HG03571 (cell line): ENCODE data around the gene OR10P1.
"Not testable (repeated sequence)": the region's sequence is repeated elsewhere in the genome, so short reads cannot be mapped to it uniquely, and the experiment has no call there.

Experiments used
- ATAC-seq: cut with Tn5 transposase; IDR thresholded peaks from one replicate; pipeline ENCODE4 v1.9.1; 2021; ENCODE audit not compliant: unreplicated experiment

Gene OR10P1

DNA sequence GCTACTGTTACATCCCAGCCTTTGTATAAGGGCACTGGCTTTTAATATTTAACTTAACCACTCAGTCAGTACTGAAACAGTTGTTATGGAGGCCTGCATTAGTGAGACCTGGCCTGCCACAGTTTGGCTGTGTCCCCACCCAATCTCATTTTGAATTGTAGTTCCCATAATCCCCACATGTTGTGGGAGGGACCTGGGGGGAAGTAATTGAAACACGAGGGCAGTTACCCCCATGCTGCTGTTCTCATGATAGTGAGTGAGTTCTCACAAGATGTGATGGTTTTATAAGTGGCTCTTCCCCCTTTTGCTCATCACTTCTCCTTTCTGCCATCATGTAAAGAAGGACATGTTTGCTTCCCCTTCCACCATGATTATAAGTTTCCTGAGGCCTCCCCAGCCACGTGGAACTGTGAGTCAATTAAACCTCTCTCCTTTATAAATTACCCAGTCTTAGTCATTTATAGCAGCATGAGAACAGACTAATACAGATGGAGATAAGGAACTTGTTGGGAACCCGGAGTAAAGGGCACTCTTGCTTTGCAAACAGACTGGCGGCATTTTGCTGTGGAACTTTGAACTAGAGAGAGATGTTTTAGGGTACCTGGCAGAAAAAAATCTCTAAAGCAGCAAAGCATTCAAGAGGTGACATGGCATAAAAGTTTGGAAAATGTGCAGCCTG, 14.1 kb downstream of the OR10P1 start:
- ATAC-seq = not testable (repeated sequence)

DNA sequence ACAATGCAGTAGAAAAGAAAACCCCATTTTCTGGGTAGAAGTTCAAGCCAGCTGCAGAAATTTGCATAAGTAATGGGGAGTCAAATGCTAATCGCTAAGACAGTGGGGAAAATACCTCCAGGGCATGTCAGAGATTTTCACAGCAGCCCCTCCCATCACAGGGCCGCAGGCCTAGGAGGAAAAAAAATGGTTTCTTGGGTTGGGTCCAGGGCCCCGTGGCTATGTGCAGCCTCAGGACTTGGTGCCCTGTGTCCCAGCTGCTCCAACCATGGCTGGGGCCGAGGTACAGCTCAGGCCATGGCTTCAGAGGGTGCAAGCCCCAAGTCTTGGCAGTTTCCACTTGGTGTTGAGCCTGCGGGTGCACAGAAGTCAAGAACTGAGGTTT, 14.6 kb downstream of the OR10P1 start:
- no peak for ATAC-seq

DNA sequence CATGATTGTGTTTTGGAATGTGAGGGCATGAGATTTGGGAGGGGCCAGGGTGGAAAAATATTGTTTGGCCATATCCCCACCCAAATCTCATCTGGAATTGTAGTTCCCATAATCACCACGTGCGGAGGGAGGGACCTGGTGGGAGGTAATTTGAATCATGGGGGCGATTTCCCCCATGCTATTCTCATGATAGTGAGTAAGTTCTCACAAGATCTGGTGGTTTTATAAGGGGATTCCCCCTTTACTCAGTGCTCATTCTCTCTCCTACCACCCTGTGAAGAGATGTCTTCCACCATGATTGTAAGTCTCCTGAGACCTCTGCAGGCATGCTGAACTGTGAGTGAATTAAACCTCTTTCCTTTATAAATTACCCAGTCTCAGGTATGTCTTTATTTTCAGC, 15.7 kb downstream of the OR10P1 start:
- no peak for ATAC-seq

DNA sequence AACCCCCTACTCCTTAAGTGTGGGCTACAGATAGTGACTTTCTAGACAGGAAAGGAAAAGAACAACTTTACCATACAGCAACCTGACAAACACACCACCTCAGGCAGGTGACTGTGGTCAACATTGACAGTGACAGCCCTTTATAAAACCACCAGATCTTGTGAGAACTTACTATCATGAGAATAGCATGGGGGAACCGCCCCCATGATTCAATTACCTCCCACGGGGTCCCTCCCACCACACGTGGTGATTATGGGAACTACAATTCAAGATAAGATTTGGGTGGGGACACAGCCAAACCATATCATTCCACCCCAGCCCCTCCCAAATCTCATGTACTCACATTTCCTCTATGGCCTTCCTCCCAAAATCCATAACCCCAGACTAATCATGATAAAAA, 16.3 kb downstream of the OR10P1 start:
- no peak for ATAC-seq

DNA sequence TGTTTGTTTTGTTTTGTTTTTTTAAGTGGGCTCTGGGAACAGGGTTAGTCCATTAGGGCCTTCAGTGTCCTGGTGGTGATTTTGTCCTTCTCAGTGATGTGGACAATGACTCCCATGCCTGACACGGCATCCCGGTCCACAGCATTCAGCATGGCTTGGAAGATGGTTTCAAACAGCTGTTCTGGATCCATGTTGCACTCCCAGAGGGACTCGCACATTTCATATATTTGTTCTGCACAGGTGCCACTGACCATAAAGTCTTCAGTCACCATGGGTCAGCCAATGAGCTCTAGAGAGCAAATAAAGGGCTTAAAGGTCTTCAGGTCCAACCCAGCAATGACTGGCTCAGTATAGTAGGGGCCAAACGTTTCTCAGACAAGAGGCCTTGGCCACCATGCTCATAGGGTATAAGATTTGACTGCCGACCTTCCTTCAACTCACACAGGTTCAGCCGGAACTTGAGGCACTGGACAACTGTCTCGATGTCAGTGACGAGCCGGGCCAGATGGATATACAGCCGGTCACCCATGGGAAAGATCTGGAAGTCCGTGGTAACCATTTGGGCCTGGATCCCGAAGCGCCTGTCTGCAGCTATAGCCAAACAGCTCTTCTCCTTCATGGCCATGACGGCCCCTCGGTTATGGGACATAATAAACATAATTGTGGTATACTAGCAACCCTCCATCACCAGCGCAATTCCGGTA, 18.0 kb downstream of the OR10P1 start:
- no peak for ATAC-seq

DNA sequence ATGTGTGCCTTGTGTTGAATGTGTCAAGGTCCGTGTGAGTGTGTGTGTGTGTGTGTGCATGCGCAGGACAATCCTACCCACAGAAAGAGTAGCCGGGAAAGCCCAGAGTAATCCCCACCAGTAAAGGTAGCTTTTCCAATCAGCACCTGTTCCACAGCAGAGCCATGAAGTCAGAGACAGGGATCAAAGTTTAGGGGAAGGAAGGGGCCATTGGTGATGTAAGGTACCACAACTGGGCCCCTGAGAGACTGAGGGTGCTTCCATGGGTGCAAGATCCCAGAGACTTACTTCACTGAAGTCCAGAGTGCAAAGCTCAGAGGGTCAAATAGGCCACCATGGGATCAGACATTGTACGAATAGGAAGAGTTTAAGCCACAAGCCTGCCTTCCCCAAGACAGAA, 20.5 kb downstream of the OR10P1 start:
- ATAC-seq = no peak

DNA sequence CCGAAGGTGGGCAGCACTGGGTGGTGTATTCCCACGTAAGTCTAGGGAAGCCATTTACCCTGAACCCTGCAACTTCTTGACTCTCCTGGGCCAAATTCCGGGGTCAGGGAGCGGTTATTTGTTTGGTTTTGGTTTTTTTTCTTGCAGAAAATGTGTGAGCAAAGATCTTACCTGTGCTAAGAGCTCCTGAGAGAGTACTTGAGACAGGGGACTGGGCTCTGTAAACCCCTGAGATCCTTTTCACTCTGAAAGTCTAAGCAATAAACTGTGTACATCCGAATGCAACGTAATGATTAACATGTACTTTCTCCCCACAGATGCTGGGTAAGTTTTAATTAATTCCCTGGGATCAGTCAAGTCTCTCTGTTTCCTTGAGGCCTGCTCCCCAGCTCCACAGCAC, 21.5 kb downstream of the OR10P1 start:
- ATAC-seq = no peak

DNA sequence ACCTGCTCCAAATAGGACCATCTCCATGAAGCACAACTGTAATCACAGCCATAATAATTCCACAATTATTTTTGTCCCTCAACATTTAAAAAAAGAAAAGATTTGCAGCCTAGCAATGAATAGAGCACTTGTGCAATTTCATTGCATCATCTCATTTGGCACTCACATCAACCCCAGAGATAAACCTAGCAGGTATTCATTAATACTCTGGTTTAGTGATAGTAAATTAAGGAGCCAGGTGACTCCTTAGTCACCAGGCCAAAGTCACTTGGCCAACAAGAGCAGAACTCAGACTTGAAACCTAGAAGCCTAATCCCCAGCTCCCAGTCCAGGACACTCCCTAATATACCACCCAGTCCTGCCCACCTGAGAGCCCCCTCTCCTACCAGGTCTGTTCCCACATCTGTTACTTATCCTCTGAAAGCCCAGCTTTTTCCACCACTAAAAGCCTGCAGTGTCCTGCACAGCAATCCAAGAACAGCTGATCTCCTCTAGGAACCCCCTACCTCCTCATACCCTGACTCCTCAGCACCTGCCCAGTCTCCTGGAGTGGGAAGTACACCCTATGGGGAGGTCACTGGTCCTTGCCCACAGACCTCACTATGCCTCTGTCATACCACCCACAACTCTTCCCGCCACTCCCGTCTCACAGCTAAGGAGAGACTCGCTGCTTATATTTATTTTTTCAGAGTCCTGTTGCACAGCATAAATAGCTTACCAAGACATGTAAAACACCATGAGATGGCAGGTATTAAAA, 22.1 kb downstream of the OR10P1 start:
- no peak for ATAC-seq

DNA sequence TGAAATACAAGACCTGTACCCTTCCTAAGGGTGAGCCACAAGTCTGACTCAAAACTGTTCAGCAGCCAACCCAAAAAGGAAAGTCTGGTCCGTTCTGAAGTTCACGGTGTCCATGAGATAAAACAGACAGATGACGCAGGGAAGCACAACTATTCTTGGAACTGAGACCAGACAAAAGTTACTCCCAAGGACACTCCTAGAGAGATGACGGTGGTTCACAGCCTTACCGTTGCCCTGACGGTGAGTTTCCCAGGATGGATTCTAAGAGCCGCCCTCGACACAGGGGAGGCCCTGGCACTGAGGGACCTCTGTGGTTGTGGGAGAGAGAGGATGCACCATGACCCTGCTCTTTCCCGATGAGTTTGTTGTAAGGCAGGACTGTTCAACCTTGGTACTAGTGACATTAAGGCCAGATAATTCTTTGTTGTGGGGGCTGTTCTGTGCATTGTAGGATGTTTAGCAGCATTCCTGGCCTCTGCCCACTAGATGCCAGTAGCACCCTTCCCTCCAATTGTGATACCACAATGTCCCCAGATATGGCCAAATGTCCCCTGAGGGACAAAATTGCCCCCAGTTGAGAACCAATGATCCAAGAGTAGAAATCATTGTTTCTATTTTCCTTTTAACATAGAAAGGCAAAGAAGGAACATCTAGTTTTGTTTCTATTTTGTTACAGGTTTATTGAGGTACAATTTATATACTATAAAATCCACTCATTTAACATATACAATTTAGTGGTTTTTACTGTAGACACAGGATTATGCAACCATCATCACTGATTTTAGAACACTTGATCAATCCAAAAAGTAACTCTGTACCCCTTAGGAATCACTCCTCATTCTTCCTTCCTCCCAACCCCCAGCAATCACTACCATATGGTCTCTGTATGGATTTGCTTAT, 23.0 kb downstream of the OR10P1 start:
- ATAC-seq = no peak

DNA sequence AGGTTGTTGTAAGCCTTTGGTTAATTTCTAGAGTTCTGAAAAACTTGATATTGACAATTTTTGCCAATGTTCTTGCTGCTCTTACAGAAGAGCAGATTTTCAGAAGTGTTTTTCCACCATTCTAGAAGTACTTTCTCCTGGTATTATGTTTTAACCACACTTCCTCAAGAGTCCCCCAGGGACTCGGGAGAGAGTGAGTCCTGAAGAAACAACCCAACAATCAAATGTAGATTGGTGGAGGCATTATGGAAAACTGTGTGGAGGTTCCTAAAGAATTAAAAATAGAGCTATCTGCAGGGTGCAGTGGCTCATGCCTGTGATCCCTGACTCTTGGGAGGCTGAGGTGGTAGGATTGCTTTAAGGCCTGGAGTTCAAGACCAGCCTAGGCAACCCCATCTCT, 26.7 kb downstream of the OR10P1 start:
- no peak for ATAC-seq

DNA sequence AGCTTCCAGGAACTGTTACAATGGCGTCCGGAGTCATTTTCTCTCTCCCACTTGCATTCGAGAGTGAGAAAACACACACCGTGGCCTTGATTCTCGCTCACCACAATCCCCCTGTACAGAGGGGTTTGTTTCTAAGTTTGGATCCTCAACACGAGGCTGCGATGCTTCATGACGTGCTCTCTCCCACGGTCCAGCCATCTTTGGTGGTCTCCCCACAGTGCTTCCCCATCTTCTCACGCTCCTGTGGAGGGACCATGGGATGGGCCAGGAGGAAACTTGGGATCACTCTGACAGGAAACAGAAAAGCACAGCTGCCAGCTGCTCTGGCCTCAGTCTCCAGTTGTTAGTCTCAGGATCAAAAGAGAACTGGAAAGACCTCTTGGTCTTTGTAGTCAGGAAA, 28.1 kb downstream of the OR10P1 start:
- ATAC-seq = no peak

DNA sequence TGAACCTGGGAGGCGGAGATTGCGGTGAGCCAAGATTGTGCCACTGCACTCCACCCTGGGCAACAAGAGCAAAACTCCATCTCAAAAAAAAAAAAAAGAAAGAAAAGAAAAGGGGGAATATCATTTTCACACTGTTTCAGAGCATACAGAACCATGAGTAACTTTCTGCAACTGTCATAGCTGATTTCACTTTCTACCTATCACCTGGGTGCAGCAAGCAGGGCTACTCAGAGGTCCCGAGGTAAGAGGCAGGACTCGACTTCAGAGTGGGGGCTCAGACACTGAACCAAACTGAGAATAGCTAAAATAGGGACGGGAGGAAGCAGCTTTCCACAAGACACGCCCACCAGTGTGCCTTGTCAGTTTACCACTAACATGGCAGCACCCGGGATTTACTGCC, 29.8 kb downstream of the OR10P1 start:
- no peak for ATAC-seq

DNA sequence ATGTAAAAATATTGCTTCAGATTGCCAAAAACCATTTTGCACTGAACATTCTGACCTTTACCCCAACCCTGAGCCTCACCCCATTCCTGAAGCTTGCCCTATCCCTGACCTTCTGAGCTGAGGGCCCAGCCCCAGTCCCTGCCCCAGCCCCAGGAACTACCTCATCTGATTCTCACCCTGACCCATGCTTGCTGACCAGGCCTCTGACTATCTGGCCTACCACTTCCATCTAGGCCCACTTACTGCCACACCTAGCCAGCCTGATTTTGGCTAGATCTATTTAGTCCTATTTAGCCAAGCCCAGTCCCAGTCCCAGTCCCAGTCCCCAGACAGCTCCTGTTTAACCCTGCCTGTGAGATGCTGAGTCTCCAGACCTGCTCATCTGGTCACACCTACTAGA, 33.6 kb downstream of the OR10P1 start:
- no peak for ATAC-seq

DNA sequence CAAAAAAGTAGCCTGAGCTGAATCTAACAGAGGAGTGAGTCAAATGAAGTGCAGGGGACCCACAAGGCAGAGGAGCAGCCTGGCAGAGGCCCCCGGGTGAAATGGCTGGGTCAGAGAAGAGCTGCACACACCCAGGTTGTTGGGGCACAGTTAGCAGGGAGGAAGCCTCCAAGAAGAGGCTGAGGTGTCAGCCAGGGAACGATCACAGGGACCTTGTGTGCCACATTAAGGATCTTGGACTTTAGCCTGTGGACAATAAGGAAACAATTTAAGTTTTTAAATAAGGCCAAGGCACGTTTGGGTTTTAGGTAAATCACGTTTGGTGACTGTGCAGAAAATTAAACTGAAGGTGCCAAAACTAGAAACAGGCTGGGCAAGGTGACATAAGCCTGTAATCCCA, 35.1 kb downstream of the OR10P1 start:
- ATAC-seq = no peak

DNA sequence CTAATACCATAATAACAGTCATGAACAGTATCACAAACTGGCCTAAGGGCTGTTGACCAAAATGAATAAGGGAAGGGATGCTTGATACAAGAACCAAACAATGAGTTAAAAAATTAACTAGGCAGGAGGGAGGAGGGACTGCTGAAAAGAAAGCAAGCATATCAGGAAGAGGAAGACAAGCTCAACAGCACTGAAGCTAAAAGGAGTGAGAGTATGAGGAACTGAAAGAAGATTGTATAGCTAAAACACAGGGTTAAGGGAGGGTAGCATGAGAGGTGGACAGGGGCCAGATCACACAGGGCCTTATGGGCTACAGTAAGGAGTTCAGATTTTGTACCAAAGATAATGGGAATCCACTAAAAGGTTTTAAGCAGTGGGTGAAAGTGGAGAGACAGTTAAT, 36.9 kb downstream of the OR10P1 start:
- ATAC-seq = peak; percentile 99

DNA sequence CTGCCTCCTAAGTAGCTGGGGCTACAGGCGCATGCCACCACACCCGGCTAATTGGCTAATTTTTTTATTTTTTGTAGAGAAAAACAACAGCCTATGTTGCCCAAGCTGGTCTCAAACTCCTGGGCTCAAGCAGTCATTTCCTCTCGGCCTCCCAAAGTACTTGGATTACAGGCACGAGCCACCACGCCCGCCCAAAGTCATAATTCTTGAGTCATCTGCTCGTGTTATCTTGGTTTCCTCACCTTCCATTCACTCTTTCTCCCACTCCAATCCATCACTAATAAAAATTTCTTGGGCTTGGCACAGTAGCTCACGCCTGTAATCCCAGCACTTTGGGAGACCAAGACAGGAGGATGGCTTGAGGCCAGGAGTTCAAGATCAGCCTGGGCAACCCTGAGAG, 39.0 kb downstream of the OR10P1 start:
- ATAC-seq = no peak

DNA sequence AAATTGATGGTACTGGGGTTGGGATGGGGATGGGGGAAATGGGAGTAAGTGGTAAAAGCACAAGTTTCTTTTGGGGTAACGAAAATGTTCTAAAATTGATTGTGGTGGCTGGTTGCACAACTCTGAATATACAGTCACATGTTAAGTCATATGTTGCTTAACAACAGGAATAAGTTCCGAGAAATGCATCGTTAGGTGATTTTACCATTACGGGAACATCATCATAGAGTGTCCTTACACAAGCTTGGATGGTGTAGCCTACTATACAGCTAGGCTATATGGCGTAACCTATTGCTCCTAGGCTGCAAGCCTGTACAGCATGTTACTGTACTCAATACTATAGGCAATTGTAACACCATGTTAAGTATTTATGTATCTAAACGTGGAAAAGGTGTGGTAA, 40.0 kb downstream of the OR10P1 start:
- ATAC-seq = no peak

DNA sequence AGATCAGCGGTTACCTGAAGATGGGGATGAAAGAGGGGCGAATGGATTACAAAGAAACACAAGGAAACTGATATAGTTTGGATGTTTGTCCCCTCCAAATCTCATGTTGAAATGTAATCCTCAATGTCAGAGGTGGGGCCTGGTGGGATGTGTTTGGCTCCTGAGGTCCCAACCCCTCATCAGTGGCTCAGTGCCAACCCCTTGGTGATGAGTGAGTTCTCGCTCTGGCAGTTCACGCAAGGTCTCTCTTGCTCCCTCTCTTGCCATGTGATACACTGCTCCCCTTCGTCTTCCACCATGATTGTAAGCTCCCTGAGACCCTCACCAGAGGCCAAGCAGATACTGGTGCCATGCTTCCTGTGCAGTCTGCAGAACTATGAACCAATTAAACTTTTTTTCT, 43.0 kb downstream of the OR10P1 start:
- ATAC-seq = no peak

DNA sequence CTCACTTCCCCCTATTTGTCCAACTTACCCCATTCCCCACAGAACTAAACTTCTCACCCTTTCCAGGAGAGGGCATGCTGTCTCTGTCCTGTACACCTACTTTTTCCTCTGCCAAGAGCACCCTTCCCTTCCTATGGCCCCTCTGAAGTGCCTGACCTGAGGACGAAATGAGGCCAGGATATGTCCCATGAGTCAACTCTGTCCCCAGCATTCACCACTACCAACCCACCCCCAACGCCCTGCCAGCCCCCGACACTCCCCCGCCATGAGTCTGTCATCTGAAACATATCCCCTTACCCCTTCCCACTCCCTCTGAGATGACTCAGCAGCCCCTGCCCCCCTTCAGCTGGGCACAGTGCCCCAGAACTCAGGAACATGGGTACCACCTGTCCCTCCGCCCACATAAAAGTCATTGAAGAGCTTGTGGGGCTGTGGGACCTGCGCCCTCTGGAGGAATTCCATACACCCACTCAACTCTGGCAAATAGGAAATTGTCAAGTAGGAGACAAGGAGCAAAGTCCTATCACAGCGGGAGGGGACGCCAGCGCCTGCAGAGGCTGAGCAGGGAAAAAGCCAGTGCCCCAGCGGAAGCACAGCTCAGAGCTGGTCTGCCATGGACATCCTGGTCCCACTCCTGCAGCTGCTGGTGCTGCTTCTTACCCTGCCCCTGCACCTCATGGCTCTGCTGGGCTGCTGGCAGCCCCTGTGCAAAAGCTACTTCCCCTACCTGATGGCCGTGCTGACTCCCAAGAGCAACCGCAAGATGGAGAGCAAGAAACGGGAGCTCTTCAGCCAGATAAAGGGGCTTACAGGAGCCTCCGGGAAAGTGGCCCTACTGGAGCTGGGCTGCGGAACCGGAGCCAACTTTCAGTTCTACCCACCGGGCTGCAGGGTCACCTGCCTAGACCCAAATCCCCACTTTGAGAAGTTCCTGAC, 44.7 kb downstream of the OR10P1 start:
- ATAC-seq = no peak
